Stimulated activated CD8-positive, alpha-beta memory T cell treated with anti-CD3 and anti-CD28 coated beads, Interleukin-12 subunit alpha, Interleukin-12 subunit beta, amount 100 ng/mL, for 24 hours (primary cell): Measurements from ENCODE around the gene PDS5A.
"Not testable (repeated sequence)": the region's sequence is repeated elsewhere in the genome, so short reads cannot be mapped to it uniquely, and the experiment has no call there.

Experiments
- DNase-seq: peaks from one replicate; pipeline ENCODE4 v3.0.0-alpha.2; 2020; ENCODE audit errors: extremely low read depth

PDS5A gene

DNA sequence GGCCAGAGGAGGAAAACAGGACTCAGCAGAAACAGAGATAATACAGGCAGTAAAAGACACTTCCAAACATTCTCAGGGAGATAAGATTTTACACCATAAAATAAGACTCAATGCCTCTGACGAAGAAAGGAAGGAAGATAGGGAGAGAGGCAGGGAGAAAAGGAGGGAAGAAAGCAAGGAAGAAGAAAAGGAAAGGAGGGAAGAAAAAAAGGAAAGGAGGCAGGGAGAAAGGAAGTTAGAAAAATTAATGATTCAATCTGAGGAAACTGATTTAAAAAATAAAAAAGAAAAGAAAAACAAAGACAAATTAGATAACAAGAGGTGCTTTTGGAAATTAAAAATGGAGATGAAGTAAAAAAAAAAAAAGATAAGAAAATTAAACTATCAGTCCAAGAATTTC is 72.1 kb downstream of the PDS5A start:
- DNase-seq, result no peak

DNA sequence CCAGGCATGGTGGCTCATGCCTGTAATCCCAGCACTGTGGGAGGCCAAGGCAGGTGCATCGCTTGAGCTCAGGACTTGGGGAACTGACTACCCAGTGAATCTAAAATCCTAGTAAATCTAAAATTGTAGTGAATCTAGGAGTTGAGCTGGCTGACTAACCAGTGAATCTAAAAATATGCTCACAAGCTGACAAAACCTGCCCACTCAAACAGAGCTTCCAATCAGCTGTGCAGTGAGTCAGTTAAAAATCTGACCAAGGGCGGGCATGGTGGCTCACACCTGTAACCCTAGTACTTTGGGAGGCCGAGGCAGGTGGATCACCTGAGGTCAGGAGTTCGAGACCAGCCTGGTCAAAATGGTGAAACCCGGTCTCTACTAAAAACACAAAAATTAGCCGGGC is 72.7 kb downstream of the PDS5A start:
- DNase-seq, result not testable (repeated sequence)

DNA sequence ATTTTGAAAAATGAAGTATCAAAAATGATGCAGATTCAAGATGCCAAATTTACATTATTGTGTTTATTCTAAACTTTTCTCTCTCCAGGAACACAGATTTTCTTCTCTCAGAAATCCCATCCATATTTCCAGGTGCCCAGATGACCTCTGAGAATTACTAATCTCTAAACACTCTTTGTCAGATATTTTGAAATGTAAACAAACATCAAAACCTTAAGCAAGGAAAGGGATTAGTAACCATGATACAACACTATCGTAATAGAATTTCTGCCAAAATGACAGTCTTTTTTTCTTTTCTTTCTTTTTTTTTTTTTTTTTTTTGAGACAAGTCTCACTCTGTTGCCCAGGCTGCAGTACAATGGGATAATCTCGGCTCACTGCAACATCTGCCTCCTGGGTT is 76.7 kb downstream of the PDS5A start:
- no peak for DNase-seq

DNA sequence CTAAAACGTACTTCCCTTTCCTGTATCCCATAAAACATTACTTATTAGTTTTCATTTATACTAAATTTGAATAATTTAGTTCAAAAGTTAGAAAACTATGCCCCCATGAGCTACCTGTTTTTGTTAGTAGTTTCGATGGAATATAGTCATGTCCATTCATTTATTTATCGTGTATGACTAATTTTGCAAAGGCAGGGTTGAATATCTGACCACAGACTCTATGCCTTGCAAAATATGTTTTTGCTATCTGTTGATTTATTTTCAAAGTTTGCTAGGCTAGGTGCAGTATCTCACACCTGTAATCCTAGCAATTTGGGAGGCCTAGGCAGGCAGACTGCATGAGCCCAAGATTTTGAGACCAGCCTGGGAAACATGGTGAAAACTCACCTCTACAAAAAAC is 78.4 kb downstream of the PDS5A start:
- no peak for DNase-seq

DNA sequence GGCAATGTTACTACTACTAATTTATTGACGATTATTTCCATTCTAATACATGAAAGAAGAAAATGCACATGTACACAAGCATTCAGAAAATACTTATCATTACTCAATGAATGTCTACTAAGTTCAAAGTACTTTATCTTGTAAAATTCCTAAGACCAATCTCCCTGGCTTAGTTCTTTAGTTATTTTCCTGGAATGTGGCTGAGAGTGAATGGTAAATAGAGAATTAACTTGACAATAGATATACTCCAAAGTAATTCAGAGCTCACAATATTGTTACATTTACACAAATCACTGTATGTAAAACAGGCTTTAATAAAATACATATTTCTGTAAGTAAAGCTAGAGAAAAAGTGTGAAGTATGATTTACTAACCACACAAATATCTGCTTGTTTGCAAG is 79.7 kb downstream of the PDS5A start:
- DNase-seq, result no peak

DNA sequence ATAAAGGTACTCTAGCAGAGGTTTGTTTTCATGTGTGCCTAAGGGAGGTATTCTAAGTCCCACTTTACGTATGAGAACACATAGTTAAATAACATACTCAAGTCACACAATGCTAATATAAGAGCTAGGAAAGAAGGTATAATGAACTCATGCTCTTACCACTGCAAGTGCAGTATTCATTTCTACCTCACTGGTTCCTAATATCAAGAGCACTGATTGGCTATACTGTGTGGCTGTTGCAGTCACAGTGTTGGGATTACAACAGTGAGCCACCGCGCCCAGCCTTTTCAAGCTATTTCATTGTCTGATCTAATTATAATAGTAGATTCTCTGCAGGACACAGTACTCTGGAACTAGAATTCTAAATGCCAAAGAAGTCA is 84.0 kb downstream of the PDS5A start:
- no peak for DNase-seq

DNA sequence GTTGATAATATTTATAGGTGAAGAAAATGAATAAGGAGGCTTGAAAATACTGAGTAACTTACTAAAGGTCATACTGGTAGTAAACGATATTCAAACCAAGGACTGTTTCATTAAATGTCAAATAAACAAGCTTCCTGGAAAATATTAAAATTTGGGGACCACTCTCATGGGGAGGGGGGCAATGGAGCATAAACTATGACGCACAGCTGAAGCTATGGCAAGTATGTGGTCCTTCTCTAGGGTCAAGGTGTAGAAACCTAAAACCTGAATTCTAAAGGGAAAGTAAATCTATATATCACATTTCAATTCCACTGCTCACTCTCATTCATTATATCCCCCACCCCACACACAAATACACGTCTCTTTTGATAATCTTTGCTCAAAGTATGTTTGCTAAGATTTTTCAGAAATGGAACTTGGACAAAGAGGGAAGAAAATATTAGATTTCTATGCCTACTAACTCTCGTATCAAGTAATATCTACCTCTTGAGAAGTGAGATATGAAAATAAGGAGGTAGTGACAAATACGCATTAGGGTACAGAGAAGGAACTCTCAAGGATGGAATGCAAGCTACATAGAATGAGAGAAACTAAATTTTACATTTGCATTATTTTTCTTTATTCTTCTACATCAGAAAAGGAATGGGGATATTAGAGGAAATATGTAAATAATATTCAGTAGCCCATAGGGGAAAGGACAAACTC is 84.6 kb downstream of the PDS5A start:
- no peak for DNase-seq

DNA sequence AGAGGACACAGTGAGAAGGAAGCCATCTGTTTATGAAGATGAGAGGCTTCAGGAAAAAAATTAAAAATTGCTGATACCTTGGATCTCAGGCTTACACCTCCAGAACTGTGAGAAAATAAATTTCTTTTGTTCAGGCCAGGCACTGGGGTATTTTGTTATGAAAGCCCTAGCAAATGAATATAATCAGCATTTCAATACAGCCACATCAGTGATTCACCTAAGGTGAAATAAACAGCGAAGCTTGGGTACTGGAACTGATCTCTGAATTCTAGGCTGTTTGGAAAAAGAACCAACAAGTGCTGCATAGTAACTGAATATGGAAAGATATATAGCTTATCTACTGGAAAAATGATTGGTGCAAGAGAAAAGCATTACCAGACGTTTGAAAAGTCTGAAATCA is 88.5 kb downstream of the PDS5A start:
- DNase-seq, result no peak

DNA sequence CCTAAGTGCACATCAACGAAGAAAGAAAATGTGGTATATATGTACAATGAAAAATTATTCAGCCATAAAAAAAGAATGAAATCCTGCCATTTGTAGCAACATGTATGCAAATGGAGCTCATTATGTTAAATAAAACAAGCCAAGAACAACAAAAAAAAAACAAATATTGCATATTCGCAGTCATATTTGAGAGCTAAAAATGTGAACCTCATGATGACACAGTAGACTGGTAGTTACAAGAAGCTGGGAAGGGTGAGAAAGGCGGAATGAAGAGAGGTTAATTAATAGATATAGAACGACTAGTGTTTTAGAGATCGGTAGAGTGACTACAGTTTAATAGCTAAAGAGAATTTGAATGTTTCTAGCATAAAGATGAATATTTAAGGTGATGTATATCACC is 89.2 kb downstream of the PDS5A start:
- no peak for DNase-seq

DNA sequence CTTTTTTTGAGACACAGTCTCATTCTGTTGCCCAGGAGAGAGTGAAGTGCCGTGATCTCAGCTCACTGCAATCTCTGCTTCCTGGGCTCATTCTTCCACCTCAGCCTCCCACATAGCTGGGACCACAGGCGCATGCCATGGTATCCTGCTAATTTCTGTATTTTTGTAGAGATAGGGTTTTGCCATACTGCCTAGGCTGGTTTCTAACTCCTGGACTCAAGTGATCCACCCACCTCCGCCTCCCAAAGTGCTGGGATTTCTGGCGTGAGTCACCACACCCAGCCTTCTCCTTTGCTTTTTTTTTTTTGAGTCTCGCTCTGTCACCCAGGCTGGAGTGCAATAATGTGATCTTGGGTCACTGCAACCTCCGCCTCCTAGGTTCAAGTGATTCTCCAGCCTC is 94.1 kb downstream of the PDS5A start:
- no peak for DNase-seq

DNA sequence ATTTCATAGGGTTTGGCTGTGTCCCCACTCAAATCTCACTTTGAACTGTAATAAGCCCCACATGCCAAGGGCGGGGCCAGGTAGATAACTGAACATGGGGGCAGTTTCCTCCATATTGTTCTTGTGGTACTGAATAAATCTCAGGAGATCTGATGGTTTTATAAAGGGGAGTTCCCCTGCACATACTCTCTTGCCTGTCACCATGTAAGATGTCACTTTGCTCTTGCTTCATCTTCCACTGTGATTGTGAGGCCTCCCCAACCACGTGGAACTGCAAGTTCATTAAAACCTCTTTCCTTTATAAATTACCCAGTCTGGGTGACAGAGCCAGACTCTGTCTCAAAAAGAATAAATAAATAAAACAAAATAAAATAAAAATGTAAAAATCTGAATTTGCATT is 95.9 kb downstream of the PDS5A start:
- no peak for DNase-seq

DNA sequence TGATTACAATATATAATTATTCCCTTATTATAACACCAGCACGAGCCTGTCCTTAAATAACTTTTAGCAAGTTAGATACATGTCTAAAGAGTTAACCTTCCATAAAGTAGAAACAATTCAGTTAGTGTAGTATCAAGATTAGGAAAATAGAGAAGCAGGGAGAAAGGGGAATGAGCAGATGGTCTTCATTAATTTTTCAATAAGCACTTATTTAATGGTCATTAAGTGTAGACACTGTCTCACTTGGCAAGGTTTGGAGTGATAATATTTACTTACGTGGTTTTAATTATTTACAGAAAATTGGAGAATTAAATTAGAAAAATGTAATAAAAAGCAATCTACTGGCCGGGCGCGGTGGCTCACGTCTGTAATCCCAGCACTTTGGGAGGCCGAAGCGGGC is 99.7 kb downstream of the PDS5A start:
- DNase-seq, result no peak

DNA sequence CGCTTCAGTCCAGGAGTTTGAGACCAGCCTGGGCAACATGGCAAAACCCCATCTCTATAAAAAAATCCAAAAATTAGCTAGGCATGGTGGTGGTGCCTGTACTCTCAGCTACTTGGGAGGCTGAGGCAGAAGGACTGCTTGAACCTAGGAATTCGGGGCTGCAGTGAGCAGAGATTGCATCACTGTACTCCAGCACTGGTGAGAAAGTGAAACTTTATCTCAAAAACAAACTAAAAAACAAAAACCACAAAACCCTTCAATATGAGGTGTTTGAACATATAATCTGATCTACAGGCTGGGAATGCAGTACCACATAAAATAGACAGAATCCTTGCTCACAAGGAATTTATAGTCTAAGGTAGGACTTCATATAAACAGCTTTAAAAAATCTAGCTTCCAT is 103.9 kb downstream of the PDS5A start:
- DNase-seq, result no peak

DNA sequence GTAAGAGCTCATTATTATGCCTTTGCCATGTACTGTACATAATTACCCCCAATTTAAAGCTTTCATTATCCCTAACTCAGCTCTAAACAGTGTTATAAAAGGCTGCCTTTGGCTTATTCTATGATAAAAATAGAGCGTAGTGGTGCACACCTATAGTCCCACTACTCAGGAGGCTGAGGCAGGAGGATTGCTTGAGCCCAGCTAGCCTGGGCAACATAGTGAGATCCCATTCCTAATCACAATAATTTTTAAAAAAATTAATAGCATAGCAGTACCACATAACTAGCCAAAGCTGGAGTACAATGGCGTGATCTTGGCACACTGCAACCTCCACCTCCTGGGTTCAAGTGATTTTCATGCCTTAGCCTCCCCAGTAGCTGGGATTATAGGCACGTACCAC is 112.4 kb downstream of the PDS5A start:
- no peak for DNase-seq

DNA sequence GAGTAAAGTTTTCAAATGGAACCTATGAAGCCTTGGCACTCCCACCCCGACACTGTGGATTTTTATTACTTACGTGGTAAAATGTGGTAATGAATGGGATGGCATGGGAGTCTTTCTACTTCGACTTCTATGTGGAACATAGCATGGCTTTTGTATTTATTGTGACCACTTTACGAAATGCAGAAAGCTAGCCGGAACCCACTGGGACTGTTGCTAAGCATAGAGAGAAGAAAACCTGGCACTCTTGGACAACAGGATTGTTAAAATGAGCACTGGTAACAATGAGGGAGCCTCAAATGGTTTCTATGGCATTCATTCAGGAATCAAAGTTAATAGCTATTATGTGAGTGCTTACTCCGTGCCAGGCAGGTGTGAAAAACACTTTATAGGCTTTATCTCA is 113.3 kb downstream of the PDS5A start:
- DNase-seq, result no peak

DNA sequence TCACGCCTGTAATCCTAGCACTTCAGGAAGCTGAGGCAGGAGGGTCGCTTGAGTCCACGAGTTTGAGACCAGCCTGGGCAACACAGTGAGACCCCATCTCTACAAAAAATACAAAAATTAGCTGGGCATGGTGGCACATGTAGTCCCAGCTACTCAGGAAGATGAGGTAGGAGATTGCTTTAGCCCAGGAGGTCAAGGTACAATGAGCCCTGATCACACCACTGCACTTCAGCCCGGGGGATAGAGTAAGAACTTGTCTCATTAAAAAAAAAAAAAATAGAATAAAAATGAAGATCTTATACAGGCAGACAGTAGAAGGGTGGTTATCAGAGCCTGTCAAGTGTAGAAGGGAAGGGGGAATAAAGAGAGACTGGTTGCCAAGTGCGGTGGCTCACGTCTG is 116.9 kb downstream of the PDS5A start:
- no peak for DNase-seq

DNA sequence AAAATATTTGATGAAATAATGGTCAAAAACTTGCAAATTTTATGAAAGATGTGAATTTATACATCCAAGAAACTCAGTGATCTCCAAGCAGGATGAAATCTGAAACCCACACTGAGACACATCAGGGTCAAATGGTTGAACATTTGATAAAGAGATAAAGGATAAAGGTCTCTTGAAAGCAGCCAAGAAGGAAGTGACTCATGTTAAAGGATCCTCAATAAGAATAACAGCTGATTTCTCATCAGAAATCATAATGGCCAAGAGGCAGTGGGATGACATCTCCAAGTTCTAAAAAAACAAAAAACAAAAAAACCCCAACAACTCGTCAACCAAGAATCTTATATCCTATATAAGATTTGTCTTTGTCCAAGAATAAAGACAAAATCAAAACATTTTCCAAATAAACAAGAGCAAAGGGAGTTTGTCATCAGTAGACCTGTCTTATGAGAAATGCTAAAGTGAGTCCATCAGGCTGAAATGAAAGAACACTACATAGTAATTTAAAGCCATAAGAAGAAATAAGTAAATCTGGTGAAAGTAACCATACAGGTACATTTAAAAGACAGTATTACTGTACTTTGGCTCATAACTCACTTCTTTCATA is 121.7 kb downstream of the PDS5A start:
- no peak for DNase-seq

DNA sequence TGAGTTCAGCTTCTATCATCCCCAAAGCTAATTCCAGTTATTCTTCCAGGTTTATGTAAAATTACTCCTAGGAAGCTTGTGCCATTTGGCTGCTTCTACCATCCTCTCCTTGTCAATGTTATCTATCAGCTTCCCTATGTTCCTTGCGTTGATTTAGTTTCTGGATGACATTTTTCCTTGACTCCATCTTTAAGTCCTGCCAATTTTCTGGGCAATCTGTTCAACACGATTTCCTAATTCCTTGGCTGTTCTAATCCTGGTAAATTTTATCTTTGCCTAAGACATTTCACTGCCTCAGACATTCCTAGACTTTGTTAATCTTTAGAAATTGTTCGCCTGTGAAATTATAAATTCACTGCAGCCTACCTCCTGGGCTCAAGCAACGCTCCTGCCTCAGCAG is 125.1 kb downstream of the PDS5A start:
- DNase-seq, result no peak

DNA sequence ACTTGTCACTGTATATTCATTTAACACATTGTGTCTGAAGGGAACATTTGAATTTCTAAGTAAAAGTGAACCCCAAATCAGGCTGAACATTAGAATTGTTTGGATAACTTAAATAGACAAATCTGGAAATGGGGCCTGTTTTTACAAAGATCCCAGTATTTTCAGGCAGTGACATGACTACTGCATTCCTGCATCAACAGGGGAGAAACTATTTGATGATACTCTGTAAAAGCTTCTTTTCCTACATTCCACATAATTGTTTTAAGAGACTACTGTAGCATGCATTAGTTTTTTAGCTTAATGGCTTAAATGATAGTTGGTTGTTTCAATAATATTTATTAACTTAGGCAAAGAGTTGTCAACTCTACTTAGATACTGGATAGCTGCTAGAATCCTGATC is 127.0 kb downstream of the PDS5A start:
- no peak for DNase-seq

DNA sequence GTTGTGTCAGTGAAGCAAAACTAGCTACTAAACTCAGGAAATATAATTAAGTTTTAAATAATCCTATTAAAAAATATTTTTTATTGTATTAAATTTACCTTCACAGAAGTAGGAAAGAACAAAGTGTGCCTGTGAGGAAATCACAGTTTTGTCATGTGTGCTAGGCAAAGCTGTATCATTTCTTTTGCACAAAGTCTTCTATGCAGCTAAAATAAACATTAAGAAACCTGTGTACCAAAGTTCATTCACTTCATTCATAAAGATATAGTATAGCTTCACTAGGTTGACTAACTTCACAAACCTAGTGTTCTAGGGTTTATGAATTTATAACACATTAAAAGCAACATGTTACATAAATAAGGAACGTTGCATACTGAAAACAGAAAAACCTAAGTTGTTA is 131.0 kb downstream of the PDS5A start:
- DNase-seq, result no peak

DNA sequence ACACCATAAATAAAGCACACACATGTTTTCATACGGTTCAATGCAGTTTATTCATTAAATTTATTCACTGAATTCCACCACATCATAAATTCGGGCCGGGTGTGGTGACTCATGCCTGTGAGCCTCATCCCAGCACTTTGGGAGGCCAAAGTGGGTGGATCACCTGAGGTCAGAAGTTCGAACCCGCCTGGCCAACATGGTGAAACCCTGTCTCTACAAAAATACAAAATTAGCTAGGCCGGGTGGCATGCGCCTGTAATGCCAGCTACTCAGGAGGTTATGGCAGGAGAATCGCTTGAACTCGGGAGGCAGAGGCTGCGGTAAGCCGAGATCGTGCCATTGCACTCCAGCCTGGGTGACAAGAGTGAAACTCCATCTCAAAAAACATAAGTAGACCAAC is 131.6 kb downstream of the PDS5A start:
- DNase-seq, result no peak

DNA sequence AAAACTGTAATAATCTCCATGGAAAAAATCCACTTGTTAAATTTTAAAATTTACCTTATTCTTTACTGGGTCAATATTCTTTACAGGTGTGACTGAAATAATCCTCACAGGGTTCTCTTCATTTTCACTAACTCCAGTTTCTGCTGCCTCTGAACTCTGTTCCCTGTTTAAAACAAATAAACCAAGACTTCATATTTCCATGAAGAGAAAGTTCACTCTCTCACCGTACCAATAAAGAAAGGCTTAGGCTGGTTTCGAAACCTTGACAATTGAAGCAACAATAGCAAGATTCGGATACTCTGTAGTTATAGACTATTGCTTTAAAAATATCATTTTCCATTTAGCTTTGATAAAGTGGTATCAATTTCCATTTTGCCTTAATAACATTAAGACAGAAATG is 135.8 kb downstream of the PDS5A start:
- no peak for DNase-seq

DNA sequence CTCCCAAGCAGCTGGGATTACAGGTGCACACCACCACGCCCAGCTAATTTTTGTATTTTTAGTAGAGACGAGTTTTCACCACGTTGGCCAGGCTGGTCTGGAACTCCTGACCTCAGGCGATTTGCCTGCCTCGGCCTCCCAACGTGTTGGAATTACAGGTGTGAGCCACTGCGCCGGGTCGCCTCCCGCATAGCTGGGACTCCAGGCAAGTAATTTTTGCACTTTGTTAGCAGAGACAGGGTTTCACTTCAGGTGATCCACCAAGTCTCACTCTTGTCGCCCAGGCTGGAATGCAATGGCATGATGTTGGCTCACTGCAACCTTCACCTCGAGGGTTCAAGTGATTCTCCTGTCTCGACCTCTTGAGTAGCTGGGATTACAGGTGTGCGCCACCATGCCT is 137.2 kb downstream of the PDS5A start:
- DNase-seq, result not testable (repeated sequence)

DNA sequence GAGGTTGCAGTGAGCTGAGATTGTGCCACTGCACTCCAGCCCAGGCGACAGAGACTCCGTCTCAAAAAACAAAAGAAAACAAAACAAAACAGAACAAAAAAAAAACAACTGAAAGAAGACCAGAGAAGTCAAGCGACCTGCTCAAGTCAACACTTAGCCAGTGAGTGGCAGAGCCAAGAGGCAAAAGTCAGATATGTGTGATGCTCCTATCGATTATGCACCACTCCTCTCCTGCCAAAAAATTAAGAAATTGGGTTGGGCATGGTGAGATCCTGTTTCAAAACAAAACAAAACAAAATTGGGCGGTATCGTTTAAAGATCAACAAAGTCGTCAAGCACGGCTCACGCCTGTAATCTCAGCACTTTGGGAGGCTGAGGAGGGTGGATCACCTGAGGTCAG is 137.7 kb downstream of the PDS5A start:
- DNase-seq, result no peak
